A673 (cell line): Measurements from ENCODE around the gene SMAP2. TPM values are rescaled to one million over a fixed set of nuclear protein-coding genes. Genes with fewer than 3 reads are reported as not detected.

Experiments
- BruUV-seq: library from RNA; stranded (reverse); fragments of 400-500 nt; replicated peaks from 2 replicates; lab custom pipeline; 2021; lab: Mats Ljungman, UMichigan
- CTCF ChIA-PET: fragments of 300-600 bp; sonication (Branson Sonifier 250); formaldehyde crosslinking; loops from one replicate; lab custom pipeline; 2022; ENCODE audit warnings: antibody characterized with exemption; lab: Charles Lee
- POLR2A ChIA-PET: fragments of 300-600 bp; sonication (Branson Sonifier 250); formaldehyde crosslinking; loops from one replicate; lab custom pipeline; 2022; ENCODE audit warnings: antibody characterized with exemption; ENCODE audit not compliant: low non-redundant PET; lab: Charles Lee
- DNase-seq: peaks from one replicate; pipeline ENCODE4 v3.0.0-alpha.2; 2015; ENCODE audit warnings: low spot score
- H3K27ac ChIP-seq: fragments of 200-600 bp; sonication (generic); 2 replicates; pipeline ENCODE4 v1.5.1; 2016; ENCODE audit warnings: mixed run types, low read depth, mild to moderate bottlenecking, mixed read lengths, antibody characterized with exemption, low read length; ENCODE audit not compliant: poor library complexity, severe bottlenecking
- H3K27me3 ChIP-seq: fragments of 200-600 bp; sonication (generic); replicated peaks from 2 replicates; pipeline ENCODE4 v1.6.1; 2017; ENCODE audit warnings: mixed run types, low read depth, mild to moderate bottlenecking, mixed read lengths, antibody characterized with exemption, low read length; ENCODE audit not compliant: insufficient read depth, poor library complexity
- H3K36me3 ChIP-seq: fragments of 200-600 bp; sonication (generic); 2 replicates; pipeline ENCODE4 v1.6.1; 2016; ENCODE audit warnings: mixed run types, mild to moderate bottlenecking, mixed read lengths, antibody characterized with exemption, low read length; ENCODE audit not compliant: insufficient read depth, poor library complexity, severe bottlenecking
- H3K4me1 ChIP-seq: fragments of 200-600 bp; sonication (generic); 2 replicates; pipeline ENCODE4 v1.6.1; 2017; ENCODE audit warnings: mixed run types, mild to moderate bottlenecking, mixed read lengths, antibody characterized with exemption, low read length; ENCODE audit not compliant: insufficient read depth, poor library complexity, severe bottlenecking
- H3K4me3 ChIP-seq: fragments of 200-600 bp; sonication (generic); 2 replicates; pipeline ENCODE4 v1.5.1; 2016; ENCODE audit warnings: low read depth, mixed run types, mild to moderate bottlenecking, mixed read lengths, low read length; ENCODE audit not compliant: poor library complexity, severe bottlenecking
- H3K9me3 ChIP-seq: fragments of 200-600 bp; sonication (generic); 2 replicates; pipeline ENCODE4 v1.6.1; 2016; ENCODE audit warnings: mixed run types, low read depth, mild to moderate bottlenecking, mixed read lengths, antibody characterized with exemption, low read length; ENCODE audit not compliant: poor library complexity, severe bottlenecking
- EZH2 ChIP-seq: fragments of 200-600 bp; sonication (generic); IDR thresholded peaks from 2 replicates; pipeline ENCODE4 v1.6.1; 2017; ENCODE audit warnings: borderline replicate concordance, low read depth, mild to moderate bottlenecking, mixed read lengths, antibody characterized with exemption, low read length; ENCODE audit not compliant: poor library complexity, severe bottlenecking
- intact Hi-C: fragments of 100-400 bp; cut with micrococcal nuclease; formaldehyde crosslinking; loops from one replicate; pipeline ENCODE4 v1.10.0; 2022; ENCODE audit not compliant: unreplicated experiment
- total RNA-seq: library from RNA; stranded (reverse); gene quantifications from 2 replicates; pipeline ENCODE4 v1.2.3, GENCODE V29; 2021
- TF ChIP-seq, protein P1 (sequence below): fragments of 300-800, 200-600 bp; sonication (generic); conservative IDR thresholded peaks from 2 replicates; pipeline ENCODE4 v1.5.1; 2017; ENCODE audit warnings: low read depth, mild to moderate bottlenecking, antibody characterized with exemption, low read length, moderate library complexity, mixed read lengths

SMAP2 gene
- total RNA-seq, 1 experiment from 2014 or later, result 58.5 TPM

DNA sequence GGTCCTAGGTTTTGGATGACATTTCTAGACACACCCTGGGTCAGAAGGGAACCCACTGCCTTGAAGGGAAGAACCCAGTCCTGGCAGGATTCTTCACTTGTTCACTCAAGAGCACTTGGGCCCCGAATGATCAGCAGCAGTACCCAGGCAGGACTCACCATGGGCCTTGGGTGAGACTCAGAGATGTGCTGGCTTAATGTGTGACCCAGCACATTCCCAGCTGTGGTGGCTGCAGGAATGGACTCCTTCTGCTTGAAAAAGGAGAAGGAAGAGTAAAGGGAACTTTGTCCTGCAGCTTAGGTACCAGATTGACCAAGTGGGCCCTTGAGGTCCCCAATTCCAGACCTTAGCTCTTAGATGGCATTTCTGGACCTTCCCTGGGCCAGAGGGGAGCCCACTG lies 12.3 kb upstream of the SMAP2 start:
- ChIA-PET POLR2A (no interaction called here), CTCF (no interaction called here)
- intact Hi-C loops, result no loop called here
- no peak for DNase-seq
- TF ChIP-seq, protein P1, sequence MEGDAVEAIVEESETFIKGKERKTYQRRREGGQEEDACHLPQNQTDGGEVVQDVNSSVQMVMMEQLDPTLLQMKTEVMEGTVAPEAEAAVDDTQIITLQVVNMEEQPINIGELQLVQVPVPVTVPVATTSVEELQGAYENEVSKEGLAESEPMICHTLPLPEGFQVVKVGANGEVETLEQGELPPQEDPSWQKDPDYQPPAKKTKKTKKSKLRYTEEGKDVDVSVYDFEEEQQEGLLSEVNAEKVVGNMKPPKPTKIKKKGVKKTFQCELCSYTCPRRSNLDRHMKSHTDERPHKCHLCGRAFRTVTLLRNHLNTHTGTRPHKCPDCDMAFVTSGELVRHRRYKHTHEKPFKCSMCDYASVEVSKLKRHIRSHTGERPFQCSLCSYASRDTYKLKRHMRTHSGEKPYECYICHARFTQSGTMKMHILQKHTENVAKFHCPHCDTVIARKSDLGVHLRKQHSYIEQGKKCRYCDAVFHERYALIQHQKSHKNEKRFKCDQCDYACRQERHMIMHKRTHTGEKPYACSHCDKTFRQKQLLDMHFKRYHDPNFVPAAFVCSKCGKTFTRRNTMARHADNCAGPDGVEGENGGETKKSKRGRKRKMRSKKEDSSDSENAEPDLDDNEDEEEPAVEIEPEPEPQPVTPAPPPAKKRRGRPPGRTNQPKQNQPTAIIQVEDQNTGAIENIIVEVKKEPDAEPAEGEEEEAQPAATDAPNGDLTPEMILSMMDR, result no peak
- TF ChIP-seq EZH2, result no peak
- Histone ChIP-seq H3K36me3 (no peaks in the 10 kb centered on the region), H3K27ac (no peak overlapping the region), H3K4me3 (no peak overlapping the region), H3K4me1 (peaks cover 17% of the 10 kb centered on the region), H3K27me3 (no peaks in the 10 kb centered on the region), H3K9me3 (peaks cover 10% of the 10 kb centered on the region)
- BruUV-seq, result no TSS peak

DNA sequence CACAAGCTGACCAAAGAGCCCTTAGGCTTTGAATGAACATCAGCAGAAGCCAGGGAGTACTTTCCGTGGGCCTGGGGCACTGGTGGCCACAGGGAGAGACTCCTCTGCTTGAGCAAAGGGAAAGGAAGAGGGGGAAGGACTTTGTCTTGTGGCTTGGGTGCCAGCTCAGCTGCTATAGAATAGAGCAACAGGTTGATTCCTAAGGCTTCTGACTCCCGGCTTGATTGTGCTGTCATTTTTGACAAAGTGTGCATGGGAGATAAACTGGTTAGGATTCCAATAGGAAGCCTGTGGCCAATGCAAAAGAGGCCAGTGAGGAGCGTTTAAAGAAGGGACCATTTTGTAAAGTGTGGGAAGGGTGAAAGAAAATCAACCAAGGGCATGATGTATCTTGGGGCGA lies 11.9 kb upstream of the SMAP2 start:
- peaks cover 17% of the 10 kb centered on the region for H3K4me1 ChIP-seq
- no peaks in the 10 kb centered on the region for H3K36me3 ChIP-seq
- TF ChIP-seq EZH2, result no peak
- TF ChIP-seq, protein P1, result no peak
- DNase-seq, result no peak
- POLR2A ChIA-PET, result no interaction called here
- H3K9me3 ChIP-seq, result peaks cover 10% of the 10 kb centered on the region
- CTCF ChIA-PET, result no interaction called here
- H3K27me3 ChIP-seq, result no peaks in the 10 kb centered on the region
- no peak overlapping the region for H3K27ac ChIP-seq
- intact Hi-C loops, result no loop called here
- BruUV-seq, result no TSS peak
- H3K4me3 ChIP-seq, result no peak overlapping the region

DNA sequence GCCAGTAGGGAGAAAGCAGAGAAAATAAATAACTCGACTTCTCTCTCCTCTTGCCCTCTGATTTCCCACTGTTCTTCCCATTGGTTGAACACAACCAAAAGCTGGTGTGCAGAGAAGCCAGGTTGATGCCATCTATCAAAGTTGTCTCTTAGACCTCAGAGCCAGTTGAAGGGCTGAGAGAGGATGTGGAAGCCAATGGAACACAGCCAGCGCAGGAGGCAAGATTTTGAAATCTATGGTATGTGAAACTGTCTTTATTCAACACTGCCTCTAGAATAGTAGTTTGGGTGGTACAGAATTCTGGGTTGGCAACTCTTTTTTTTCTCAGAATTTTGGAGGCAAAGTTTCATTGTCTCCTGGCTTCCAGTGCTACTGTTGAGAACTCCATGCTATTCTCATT lies 11.3 kb upstream of the SMAP2 start:
- Histone ChIP-seq H3K27me3 (no peaks in the 10 kb centered on the region), H3K9me3 (peaks cover 10% of the 10 kb centered on the region), H3K4me3 (no peak overlapping the region), H3K27ac (no peak overlapping the region), H3K36me3 (no peaks in the 10 kb centered on the region), H3K4me1 (peaks cover 17% of the 10 kb centered on the region)
- BruUV-seq, result no TSS peak
- ChIA-PET CTCF (interaction anchor here (1.0 kb wide), 1 partner anchor 24 kb away, joined by 3 read pairs; no protein-coding TSS in a partner anchor), POLR2A (no interaction called here)
- no peak for DNase-seq
- intact Hi-C loops, result no loop called here
- TF ChIP-seq, protein P1, result no peak
- no peak for TF ChIP-seq EZH2
